Spleen (tissue), 11 donors: ENCODE results near the gene NLGN2. TPM values are rescaled to one million over a fixed set of nuclear protein-coding genes. Genes with fewer than 3 reads are reported as not detected.

Experiments
- DNase-seq: peaks from one replicate; pipeline ENCODE4 v3.0.0-alpha.2; 2020
- H3K27ac ChIP-seq, 8 donors: fragments of 200-600 bp; sonication (generic) in 7 of 8; 1 replicate in 4 of 8; 2 replicates in 4 of 8; pipeline versions ENCODE4 v1.5.0 to v1.8.0; 2016 to 2021; ENCODE audit warnings: inconsistent platforms in 4 of 8, mild to moderate bottlenecking in 4 of 8, moderate library complexity in 1 of 8
- H3K27me3 ChIP-seq, 7 donors: fragments of 200-600 bp; sonication (generic) in 6 of 7; replicated peaks in 1 of 7; 1 replicate in 4 of 7; 2 replicates in 3 of 7; pipeline versions ENCODE4 v1.5.0 to v1.8.0; 2016 to 2021; ENCODE audit warnings: inconsistent platforms in 3 of 7, mild to moderate bottlenecking in 1 of 7
- H3K36me3 ChIP-seq, 6 donors: fragments of 200-600 bp; sonication (generic) in 5 of 6; 1 replicate in 4 of 6; 2 replicates in 2 of 6; pipeline versions ENCODE4 v1.5.0 to v1.8.0; 2016 to 2021; ENCODE audit warnings: inconsistent platforms in 2 of 6
- H3K4me1 ChIP-seq, 6 donors: fragments of 200-600 bp; sonication (generic) in 5 of 6; 1 replicate in 3 of 6; 2 replicates in 3 of 6; pipeline versions ENCODE4 v1.5.0 to v1.8.0; 2016 to 2021; ENCODE audit warnings: inconsistent platforms in 3 of 6
- H3K4me3 ChIP-seq, 8 donors: fragments of 200-600 bp; sonication (generic) in 7 of 8; 1 replicate in 4 of 8; 2 replicates in 4 of 8; pipeline versions ENCODE4 v1.5.0 to v1.8.0; 2016 to 2021; ENCODE audit warnings: inconsistent platforms in 4 of 8, mild to moderate bottlenecking in 4 of 8, moderate library complexity in 2 of 8
- H3K9me3 ChIP-seq, 8 donors: fragments of 200-600 bp; sonication (generic) in 7 of 8; 1 replicate in 4 of 8; 2 replicates in 4 of 8; pipeline versions ENCODE4 v1.5.0 to v1.8.0; 2016 to 2021; ENCODE audit warnings: inconsistent platforms in 4 of 8
- POLR2A ChIP-seq, 3 donors: fragments of 450-650 bp; IDR thresholded peaks; one replicate each; pipeline ENCODE4 v1.5.1; 2017; ENCODE audit warnings: antibody characterized with exemption in 3 of 3, mild to moderate bottlenecking in 1 of 3
- POLR2AphosphoS5 ChIP-seq, 3 donors: sonication (generic); formaldehyde crosslinking; IDR thresholded peaks; one replicate each; pipeline ENCODE4 v1.5.1; 2017; ENCODE audit warnings: antibody characterized with exemption in 3 of 3
- WGBS, 5 donors: extraction: QIAGEN DNeasy Blood & Tissue Kit in 3 of 5; methylation state at CpG; one replicate each; pipeline versions ENCODE4 v1.1.5 to v1.1.7; 2013 to 2018; 5-methylcytosine and 5-hydroxymethylcytosine counted together
- intact Hi-C: fragments of 100-400 bp; cut with DNase I; formaldehyde crosslinking; loops from one replicate; pipeline ENCODE4 v1.15.0; 2023; ENCODE audit warnings: low total_unique reads
- polyA plus RNA-seq, 3 donors: library from polyadenylated mRNA; stranded (reverse); fragments of 200-250 nt; gene quantifications; one replicate each; pipeline ENCODE4 v1.2.1, GENCODE V29; 2013
- total RNA-seq, 7 donors: library from RNA; depleted of rRNA in 3 of 7; stranded (reverse); fragments of >200 nt in 3 of 7; fragmentation: NEBNext Ultra II Directional in 4 of 7; extraction: Animal tissue kit (Norgen Biotek cat#: 25700) in 4 of 7; gene quantifications; one replicate each; pipeline versions ENCODE4 v1.1.0 to v1.2.1, GENCODE V29; 2016 to 2021
- TF ChIP-seq, protein P1 (sequence below), 11 experiments: fragments of 200-600 bp in 7 of 11; fragments of 450-650 bp in 4 of 11; sonication (generic) in 4 of 11; IDR thresholded peaks in 8 of 11; conservative IDR thresholded peaks in 3 of 11; 1 replicate in 7 of 11; 2 replicates in 4 of 11; pipeline versions ENCODE4 v1.4.0 to v1.8.0; 2016 to 2021; ENCODE audit warnings: antibody characterized with exemption in 11 of 11, inconsistent platforms in 4 of 11, mild to moderate bottlenecking in 1 of 11
- donor health status: healthy with polysubstance abuse.
- donor health status: DM: no; HTN: no; CAD: no; lungs with moderate emphysema.
- donor health status: DM: no; HTN: no; CAD: no.
- donor health status: Bipolar disorder and iron deficiency.
- donor health status: healthy.
- donor health status: DM: no; HTN: no; CAD: no.
- donor health status: DM: yes; HTN: yes; CAD: no.

NLGN2 gene
- total and polyA plus RNA-seq, 10 donors: 2.2 to 23.0 (median 11.4) TPM

DNA sequence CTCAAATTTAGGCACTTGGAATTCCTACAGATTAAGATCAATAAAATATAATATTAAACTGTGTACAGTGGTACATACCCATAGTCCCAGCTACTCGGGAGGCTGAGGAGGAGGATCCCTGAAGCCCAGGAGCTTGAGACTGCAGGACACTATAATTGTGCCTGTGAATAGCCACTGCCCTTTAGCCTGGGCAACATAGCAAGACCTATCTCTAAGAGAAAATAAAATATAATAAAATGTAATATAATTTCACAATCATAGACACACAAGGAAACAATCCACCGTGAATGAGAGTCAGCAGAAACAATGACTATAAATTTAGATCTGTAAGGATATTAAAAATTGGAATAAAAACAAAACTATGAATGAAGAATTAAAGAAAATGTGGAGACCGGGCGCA, 36.8 kb upstream of the NLGN2 start:
- Histone ChIP-seq H3K36me3 (no peaks in the 10 kb centered on the region), H3K27me3 (peaks cover 0 to 4% (median 0%) of the 10 kb centered on the region in 7 donors), H3K9me3 (no peaks in the 10 kb centered on the region), H3K27ac (no peak overlapping the region), H3K4me1 (no peaks in the 10 kb centered on the region), H3K4me3 (no peak overlapping the region)
- DNase-seq: no peak
- TF ChIP-seq POLR2AphosphoS5 (IDR thresholded peaks at IDR 0.05): no peak
- WGBS, 5 donors: 84 to 92% (median 86%) methylated on average over 4 of the region's 4 CpGs
- intact Hi-C loops: no loop called here

DNA sequence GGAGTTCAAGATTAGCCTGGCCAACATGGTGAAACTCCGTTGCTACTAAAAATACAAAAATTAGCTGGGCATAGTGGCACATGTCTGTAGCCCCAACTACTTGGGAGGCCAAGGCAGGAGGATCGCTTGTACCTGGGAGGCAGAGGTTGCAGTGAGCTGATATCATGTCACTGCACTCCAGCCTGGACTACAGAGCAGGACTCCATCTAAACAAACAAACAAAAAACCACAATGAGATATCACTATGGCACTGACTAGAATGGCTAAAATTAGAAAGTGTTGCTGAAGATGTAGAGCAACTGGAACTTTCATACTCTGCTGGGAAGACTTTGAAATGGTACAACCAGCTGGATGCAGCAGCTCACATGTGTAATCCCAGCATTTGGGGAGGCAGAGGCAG, 33.3 kb upstream of the NLGN2 start:
- intact Hi-C loops: no loop called here
- no peak for DNase-seq
- H3K9me3 ChIP-seq: peaks cover 0 to 6% (median 0%) of the 10 kb centered on the region in 8 donors
- H3K27ac ChIP-seq: no peak overlapping the region
- H3K4me3 ChIP-seq: no peak overlapping the region
- H3K27me3 ChIP-seq: peaks cover 0 to 13% (median 0%) of the 10 kb centered on the region in 7 donors
- H3K4me1 ChIP-seq: no peaks in the 10 kb centered on the region
- 75 to 93% (median 88%) methylated on average over 2 of the region's 2 CpGs for WGBS, 5 donors
- TF ChIP-seq, protein P1, sequence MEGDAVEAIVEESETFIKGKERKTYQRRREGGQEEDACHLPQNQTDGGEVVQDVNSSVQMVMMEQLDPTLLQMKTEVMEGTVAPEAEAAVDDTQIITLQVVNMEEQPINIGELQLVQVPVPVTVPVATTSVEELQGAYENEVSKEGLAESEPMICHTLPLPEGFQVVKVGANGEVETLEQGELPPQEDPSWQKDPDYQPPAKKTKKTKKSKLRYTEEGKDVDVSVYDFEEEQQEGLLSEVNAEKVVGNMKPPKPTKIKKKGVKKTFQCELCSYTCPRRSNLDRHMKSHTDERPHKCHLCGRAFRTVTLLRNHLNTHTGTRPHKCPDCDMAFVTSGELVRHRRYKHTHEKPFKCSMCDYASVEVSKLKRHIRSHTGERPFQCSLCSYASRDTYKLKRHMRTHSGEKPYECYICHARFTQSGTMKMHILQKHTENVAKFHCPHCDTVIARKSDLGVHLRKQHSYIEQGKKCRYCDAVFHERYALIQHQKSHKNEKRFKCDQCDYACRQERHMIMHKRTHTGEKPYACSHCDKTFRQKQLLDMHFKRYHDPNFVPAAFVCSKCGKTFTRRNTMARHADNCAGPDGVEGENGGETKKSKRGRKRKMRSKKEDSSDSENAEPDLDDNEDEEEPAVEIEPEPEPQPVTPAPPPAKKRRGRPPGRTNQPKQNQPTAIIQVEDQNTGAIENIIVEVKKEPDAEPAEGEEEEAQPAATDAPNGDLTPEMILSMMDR (IDR thresholded peaks at IDR 0.05 in 8 of 11, conservative IDR thresholded peaks at IDR 0.05 in 3 of 11): no peak
- no peak for TF ChIP-seq POLR2A (IDR thresholded peaks at IDR 0.05)
- TF ChIP-seq POLR2AphosphoS5 (IDR thresholded peaks at IDR 0.05): no peak
- no peaks in the 10 kb centered on the region for H3K36me3 ChIP-seq

DNA sequence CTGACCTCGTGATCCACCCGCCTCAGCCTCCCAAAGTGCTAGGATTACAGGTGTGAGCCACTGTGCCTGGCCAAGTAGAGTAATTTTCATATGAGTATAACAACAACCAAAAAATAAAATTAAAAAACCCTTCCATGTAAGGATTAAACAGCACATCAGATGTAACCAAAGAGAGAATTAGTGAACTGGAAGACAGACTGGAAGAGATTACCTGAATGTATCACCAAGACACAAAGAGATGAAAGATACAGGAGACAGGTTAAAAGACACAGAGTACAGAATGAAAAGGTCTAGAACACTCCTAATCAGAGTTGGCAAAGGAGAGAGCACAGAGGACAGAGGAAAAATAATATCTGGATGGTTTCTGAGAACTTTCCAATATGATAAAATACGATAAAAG, 28.5 kb upstream of the NLGN2 start:
- H3K36me3 ChIP-seq: no peaks in the 10 kb centered on the region
- no peak for DNase-seq
- TF ChIP-seq POLR2AphosphoS5 (IDR thresholded peaks at IDR 0.05): no peak
- intact Hi-C loops: no loop called here
- H3K27ac ChIP-seq: no peak overlapping the region
- H3K4me3 ChIP-seq: no peak overlapping the region
- H3K27me3 ChIP-seq: peaks cover 0 to 55% (median 10%) of the 10 kb centered on the region in 7 donors
- H3K4me1 ChIP-seq: peaks cover 7 to 34% (median 26%) of the 10 kb centered on the region in 6 donors
- H3K9me3 ChIP-seq: peaks cover 0 to 6% (median 0%) of the 10 kb centered on the region in 8 donors
- 92 to 98% (median 97%) methylated on average over 3 of the region's 3 CpGs for WGBS, 5 donors

DNA sequence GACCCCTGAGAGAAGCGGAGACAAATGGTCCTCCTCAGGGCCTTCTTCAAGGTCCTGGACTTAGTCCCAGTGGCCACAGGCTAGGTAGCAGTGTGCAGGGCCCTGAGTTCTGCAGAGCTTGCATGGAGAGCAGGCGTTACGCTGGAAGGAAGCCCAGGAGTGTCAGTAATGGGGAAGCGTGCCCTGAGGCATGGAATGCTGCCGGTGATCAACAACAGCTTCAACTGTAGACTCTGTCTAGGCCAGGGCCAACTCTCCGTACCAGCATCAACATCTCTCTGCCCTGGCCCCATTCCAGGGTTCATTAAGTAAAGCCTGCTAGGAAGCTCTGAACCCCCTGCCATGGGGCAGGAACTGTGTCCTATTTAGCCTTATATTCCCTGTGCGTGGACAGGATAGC, 27.3 kb upstream of the NLGN2 start:
- H3K27ac ChIP-seq: no peak overlapping the region
- TF ChIP-seq, protein P1 (IDR thresholded peaks at IDR 0.05 in 8 of 11, conservative IDR thresholded peaks at IDR 0.05 in 3 of 11): no peak
- TF ChIP-seq POLR2AphosphoS5 (IDR thresholded peaks at IDR 0.05): no peak
- WGBS, 5 donors: 49 to 61% (median 52%) methylated on average over 4 to 7 of the region's 7 CpGs
- peak overlapping the region in 4 of 8 donors; percentile 24 to 66 (median 44) for H3K4me3 ChIP-seq
- H3K36me3 ChIP-seq: no peaks in the 10 kb centered on the region
- intact Hi-C loops: no loop called here
- DNase-seq: no peak
- peaks cover 0 to 6% (median 0%) of the 10 kb centered on the region in 8 donors for H3K9me3 ChIP-seq
- peaks cover 7 to 40% (median 33%) of the 10 kb centered on the region in 6 donors for H3K4me1 ChIP-seq
- H3K27me3 ChIP-seq: peaks cover 0 to 62% (median 10%) of the 10 kb centered on the region in 7 donors

DNA sequence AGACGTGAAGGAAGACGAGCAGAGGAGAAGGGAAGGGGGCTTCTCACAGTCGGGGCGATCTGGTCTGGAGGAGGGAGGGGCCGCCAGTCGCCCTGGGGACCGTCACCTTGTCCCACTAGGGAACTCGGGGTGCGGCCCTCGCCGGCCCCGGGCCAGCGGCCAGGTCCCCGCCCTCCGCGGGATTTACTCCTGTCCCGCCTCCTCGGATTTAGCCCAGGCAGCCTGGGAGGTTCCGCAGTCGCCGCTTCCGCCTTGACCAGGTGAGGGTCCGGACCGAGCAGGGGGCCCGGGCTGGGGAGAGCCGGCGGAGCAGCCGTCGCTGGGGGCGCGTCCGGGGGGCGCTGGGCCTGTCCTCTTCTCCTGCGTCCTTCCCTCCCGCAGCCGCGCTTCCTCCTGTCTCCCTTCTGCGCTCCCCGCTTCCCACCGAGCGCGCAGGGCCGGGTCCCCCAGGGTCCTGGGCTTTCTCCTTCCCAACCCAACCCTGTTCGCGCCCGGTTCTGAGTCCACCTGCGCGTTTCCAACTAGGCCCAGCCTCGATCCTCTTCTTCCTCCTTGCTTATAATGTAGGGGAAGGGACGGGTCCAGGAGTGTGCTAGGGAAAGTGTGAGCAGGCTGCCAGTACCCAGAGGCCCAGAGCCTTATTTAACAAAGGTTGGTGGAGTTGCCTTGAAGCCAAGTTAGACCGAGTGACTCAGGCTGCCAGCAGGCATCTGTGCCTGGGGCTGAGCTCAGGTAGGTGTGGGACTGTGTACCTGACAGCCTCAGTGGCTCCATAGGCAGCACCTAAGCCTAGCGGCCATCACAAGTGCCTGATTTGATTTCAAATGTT, 26.6 kb upstream of the NLGN2 start, which contains the start of gene TNK1:
Gene TNK1, plus strand, starts transcription at position 235 of the 829 bp plus-strand sequence. CDS start 1,838 bp downstream, outside the sequence.
- peak; percentile 77 for DNase-seq
- Histone ChIP-seq H3K4me1 (peaks cover 7 to 40% (median 33%) of the 10 kb centered on the region in 6 donors), H3K36me3 (no peaks in the 10 kb centered on the region), H3K9me3 (peaks cover 0 to 6% (median 0%) of the 10 kb centered on the region in 8 donors), H3K27me3 (peaks cover 0 to 62% (median 10%) of the 10 kb centered on the region in 7 donors), H3K27ac (peak within 1 kb of the TSS in 3 of 8 donors; percentile 24 to 38 (median 38)), H3K4me3 (peak within 1 kb of the TSS; percentile 16 to 66 (median 33))
- intact Hi-C loops: no loop called here
- TF ChIP-seq, protein P1 (IDR thresholded peaks at IDR 0.05 in 8 of 11, conservative IDR thresholded peaks at IDR 0.05 in 3 of 11): no peak
- TF ChIP-seq POLR2AphosphoS5 (IDR thresholded peaks at IDR 0.05) (peak; percentile 54 to 75 (median 62)), POLR2A (IDR thresholded peaks at IDR 0.05) (no peak)
- WGBS, 5 donors: 7 to 14% (median 8%) methylated on average over 36 to 52 of the region's 52 CpGs
